H1 (cell line): Measurements from ENCODE around the gene SLC25A24. TPM values are rescaled to one million over a fixed set of nuclear protein-coding genes. Genes with fewer than 3 reads are reported as not detected.

Experiments used
- CTCF ChIA-PET: fragments of 300-600 bp; sonication (Branson Sonifier 250); formaldehyde crosslinking; loops from one replicate; lab custom pipeline; 2021; ENCODE audit not compliant: partially characterized antibody; lab: Charles Lee
- POLR2A ChIA-PET: fragments of 300-600 bp; sonication (Branson Sonifier 250); formaldehyde crosslinking; loops from one replicate; lab custom pipeline; 2021; ENCODE audit warnings: inconsistent platforms; ENCODE audit not compliant: partially characterized antibody; lab: Charles Lee
- DNase-seq, 2 experiments: peaks; one replicate each; pipeline versions ENCODE4 v3.0.0 to v3.0.0-alpha.2; 2010 to 2022; ENCODE audit warnings: low spot score in 2 of 2, low read depth in 1 of 2, mixed read lengths in 1 of 2
- FAIRE-seq: peaks from 2 replicates; lab custom pipeline; 2011; peaks lifted over from hg19 to GRCh38; lab: Jason Lieb, UNC
- H2AFZ ChIP-seq: 2 replicates; pipeline ENCODE4 v1.8.1; 2012; ENCODE audit warnings: low read length, inconsistent platforms
- H2AK5ac ChIP-seq: 2 replicates; pipeline ENCODE4 v1.6.1; 2013; ENCODE audit warnings: low read depth, low read length
- H2BK120ac ChIP-seq: replicated peaks from 2 replicates; pipeline ENCODE3; 2013; ENCODE audit warnings: low read depth, low read length, inconsistent platforms
- H2BK12ac ChIP-seq: 2 replicates; pipeline ENCODE4 v1.6.1; 2013; ENCODE audit warnings: low read depth, low read length
- H2BK15ac ChIP-seq: 2 replicates; pipeline ENCODE4 v1.6.1; 2013; ENCODE audit warnings: low read length
- H2BK20ac ChIP-seq: 2 replicates; pipeline ENCODE4 v1.6.1; 2013; ENCODE audit warnings: low read length
- H2BK5ac ChIP-seq: 2 replicates; pipeline ENCODE4 v1.6.1; 2013; ENCODE audit warnings: low read depth, low read length
- H3K14ac ChIP-seq: 2 replicates; pipeline ENCODE4 v1.6.1; 2013; ENCODE audit warnings: inconsistent platforms; ENCODE audit not compliant: insufficient read length
- H3K18ac ChIP-seq: 2 replicates; pipeline ENCODE4 v1.6.1; 2013; ENCODE audit warnings: low read length; ENCODE audit errors: extremely low read depth
- H3K23ac ChIP-seq: 2 replicates; pipeline ENCODE4 v1.6.1; 2013; ENCODE audit warnings: inconsistent platforms; ENCODE audit not compliant: insufficient read length
- H3K23me2 ChIP-seq: 2 replicates; pipeline ENCODE4 v1.6.1; 2013; ENCODE audit warnings: low read depth, low read length
- H3K27ac ChIP-seq: 2 replicates; pipeline ENCODE4 v1.6.1; 2011; ENCODE audit warnings: low read depth, low read length, inconsistent platforms
- H3K27me3 ChIP-seq, 4 experiments: replicated peaks in 1 of 4; 1 replicate in 1 of 4; 2 replicates in 3 of 4; pipeline versions ENCODE4 v1.6.1 to v1.8.1; 2011 to 2013; ENCODE audit warnings: low read length in 3 of 4, mild to moderate bottlenecking in 3 of 4, inconsistent platforms in 2 of 4, mixed read lengths in 2 of 4, moderate library complexity in 1 of 4; ENCODE audit not compliant: control insufficient read depth in 3 of 4, insufficient read depth in 3 of 4; ENCODE audit errors: extremely low read depth in 1 of 4
- H3K36me3 ChIP-seq, 4 experiments: 2 replicates each; pipeline versions ENCODE4 v1.6.1 to v1.8.1; 2011 to 2013; ENCODE audit warnings: mild to moderate bottlenecking in 4 of 4, low read length in 3 of 4, moderate library complexity in 2 of 4, control low read depth in 1 of 4, inconsistent platforms in 1 of 4; ENCODE audit not compliant: insufficient read depth in 4 of 4, control insufficient read depth in 2 of 4
- H3K4ac ChIP-seq: replicated peaks from 2 replicates; pipeline ENCODE3; 2013; ENCODE audit warnings: low read length, low read depth, mixed read lengths, inconsistent platforms; ENCODE audit not compliant: insufficient read length
- H3K4me1 ChIP-seq, 4 experiments: replicated peaks in 1 of 4; 1 replicate in 1 of 4; 2 replicates in 3 of 4; pipeline versions ENCODE4 v1.6.1 to v1.8.1; 2011 to 2013; ENCODE audit warnings: low read length in 3 of 4, inconsistent platforms in 2 of 4, mixed read lengths in 1 of 4; ENCODE audit not compliant: insufficient read depth in 4 of 4, control insufficient read depth in 3 of 4
- H3K4me2 ChIP-seq, 2 experiments: 2 replicates each; pipeline versions ENCODE4 v1.6.1 to v1.8.1; 2011 to 2013; ENCODE audit warnings: low read depth in 2 of 2, low read length in 2 of 2, control low read depth in 1 of 2, inconsistent platforms in 1 of 2, mild to moderate bottlenecking in 1 of 2; ENCODE audit not compliant: insufficient read depth in 1 of 2
- H3K4me3 ChIP-seq, 4 experiments: fragments of 200-600, 300-600 bp in 1 of 4; sonication (generic), shearing (Covaris generic), sonication (Bioruptor Twin) in 1 of 4; 2 replicates each; pipeline versions ENCODE4 v1.5.1 to v1.8.1; 2011 to 2016; ENCODE audit warnings: low read length in 4 of 4, low read depth in 3 of 4, control low read depth in 2 of 4, inconsistent platforms in 2 of 4, mild to moderate bottlenecking in 2 of 4, mixed read lengths in 1 of 4, moderate library complexity in 1 of 4; ENCODE audit not compliant: insufficient read depth in 2 of 4; ENCODE audit errors: extremely low read depth in 1 of 4
- H3K56ac ChIP-seq: replicated peaks from 2 replicates; pipeline ENCODE3; 2013; ENCODE audit warnings: low read depth, mild to moderate bottlenecking, mixed read lengths, low read length, inconsistent platforms; ENCODE audit not compliant: insufficient read length
- H3K79me1 ChIP-seq: 2 replicates; pipeline ENCODE4 v1.6.1; 2013; ENCODE audit warnings: low read depth, low read length, control low read depth
- H3K79me2 ChIP-seq, 2 experiments: 2 replicates each; pipeline versions ENCODE4 v1.6.1 to v1.8.1; 2012 to 2013; ENCODE audit warnings: low read length in 2 of 2, mild to moderate bottlenecking in 2 of 2, inconsistent platforms in 1 of 2; ENCODE audit not compliant: insufficient read depth in 2 of 2, control insufficient read depth in 1 of 2
- H3K9ac ChIP-seq, 4 experiments: replicated peaks in 1 of 4; 1 replicate in 1 of 4; 2 replicates in 3 of 4; pipeline versions ENCODE4 v1.6.1 to v1.8.1; 2011 to 2013; ENCODE audit warnings: low read depth in 3 of 4, low read length in 3 of 4, control low read depth in 2 of 4, mild to moderate bottlenecking in 2 of 4, moderate library complexity in 2 of 4, inconsistent platforms in 1 of 4; ENCODE audit errors: extremely low read depth in 1 of 4
- H3K9me3 ChIP-seq, 2 experiments: 2 replicates each; pipeline versions ENCODE4 v1.6.1 to v1.8.1; 2012 to 2013; ENCODE audit warnings: mild to moderate bottlenecking in 2 of 2, moderate library complexity in 2 of 2, control low read depth in 1 of 2, inconsistent platforms in 1 of 2, low read depth in 1 of 2, low read length in 1 of 2, mixed read lengths in 1 of 2; ENCODE audit not compliant: insufficient read depth in 2 of 2
- H4K20me1 ChIP-seq, 2 experiments: replicated peaks in 1 of 2; 2 replicates each; pipeline versions ENCODE3 to v1.8.1; 2011 to 2013; ENCODE audit warnings: inconsistent platforms in 2 of 2, low read length in 2 of 2, mild to moderate bottlenecking in 1 of 2; ENCODE audit not compliant: insufficient read depth in 2 of 2, control insufficient read depth in 1 of 2
- H4K5ac ChIP-seq: 2 replicates; pipeline ENCODE4 v1.6.1; 2013; ENCODE audit warnings: low read length, low read depth, mixed read lengths, inconsistent platforms; ENCODE audit not compliant: insufficient read length
- H4K8ac ChIP-seq: 2 replicates; pipeline ENCODE4 v1.8.0; 2013; ENCODE audit warnings: mild to moderate bottlenecking, moderate library complexity, low read length, inconsistent platforms; ENCODE audit not compliant: insufficient read depth; ENCODE audit errors: extremely low read depth
- H4K91ac ChIP-seq: replicated peaks from 2 replicates; pipeline ENCODE3; 2013; ENCODE audit warnings: low read length, mixed read lengths, inconsistent platforms; ENCODE audit not compliant: insufficient read length
- ASH2L ChIP-seq: fragments of 200-600, 300-600 bp; sonication (generic); IDR thresholded peaks from one replicate; pipeline ENCODE4 v1.7.1; 2017; ENCODE audit warnings: low read length
- KDM1A ChIP-seq: fragments of 200-600, 300-600 bp; sonication (generic); IDR thresholded peaks from 2 replicates; pipeline ENCODE4 v1.7.1; 2016; ENCODE audit warnings: mild to moderate bottlenecking, low read length, borderline replicate concordance
- TAF1 ChIP-seq: IDR thresholded peaks from 2 replicates; pipeline ENCODE4 v1.6.1; 2011; ENCODE audit warnings: mild to moderate bottlenecking, low read depth, low read length
- WGBS, 2 experiments: shearing (Covaris generic) in 1 of 2; methylation state at CpG; one replicate each; pipeline versions ENCODE4 v1.1.6 to v1.1.7; 2013 to 2015; ENCODE audit warnings: low lambda C conversion rate in 2 of 2, mixed read lengths in 2 of 2, inconsistent platforms in 1 of 2, low coverage in 1 of 2, missing lambda C conversion rate in 1 of 2; ENCODE audit not compliant: insufficient replicate concordance in 2 of 2, insufficient coverage in 1 of 2, insufficient read length in 1 of 2; ENCODE audit errors: extremely low coverage in 1 of 2, missing lambda C conversion rate in 1 of 2; 5-methylcytosine and 5-hydroxymethylcytosine counted together
- polyA plus RNA-seq, 7 experiments: library from polyadenylated mRNA; depleted of rRNA in 3 of 7; stranded (reverse) in 5 of 7; unstranded in 2 of 7; fragments of >200 nt in 5 of 7; fragments of 200-250 nt in 2 of 7; gene quantifications; 1 replicate in 5 of 7; 2 replicates in 1 of 7; 4 replicates in 1 of 7; pipeline versions ENCODE4 v1.2.1 to v1.2.3, GENCODE V29; 2011 to 2013; ENCODE audit warnings: missing spikeins in 2 of 7, mixed read lengths in 2 of 7
- total RNA-seq: library from RNA; stranded (reverse); fragmentation: NEBNext Ultra II Directional; extraction: Animal tissue kit (Norgen Biotek cat#: 25700); gene quantifications from 2 replicates; pipeline ENCODE4 v1.2.1, GENCODE V29; 2021

SLC25A24 gene
- total and polyA plus RNA-seq, 2 of the 8 experiments (the other 6 are each of a cell fraction or from before 2014, with no cell fraction given), result 13.6 to 40.6 TPM

DNA sequence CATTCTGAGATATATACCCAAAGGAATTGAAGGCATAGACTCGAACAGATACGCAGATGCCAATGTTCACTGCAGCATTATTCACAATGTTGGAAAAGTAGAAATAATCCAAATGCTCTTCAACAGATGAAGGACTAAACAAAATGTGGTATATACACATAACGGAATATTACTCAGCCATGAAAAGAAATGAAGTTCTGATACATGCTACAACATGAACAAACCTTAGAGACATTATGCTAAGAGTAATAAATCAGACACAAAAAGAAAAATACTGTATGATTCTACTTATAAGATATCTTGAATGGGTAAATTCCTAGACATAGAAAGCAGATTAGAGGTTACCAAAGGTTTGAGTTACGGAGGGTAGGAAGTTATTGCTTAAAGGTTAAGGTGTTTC is 57.9 kb downstream of the SLC25A24 start:
- ChIA-PET POLR2A (no interaction called here), CTCF (interaction anchor here (0.8 kb wide), 1 partner anchor 26 kb away, joined by 4 read pairs; no protein-coding TSS in a partner anchor)
- H3K79me2 ChIP-seq, result no peaks in the 10 kb centered on the region
- H3K56ac ChIP-seq, result no peak overlapping the region
- H2BK120ac ChIP-seq, result no peak overlapping the region
- H2BK12ac ChIP-seq, result no peak overlapping the region
- H3K27ac ChIP-seq, result no peak overlapping the region
- H3K36me3 ChIP-seq, result peaks cover 0 to 20% (median 9%) of the 10 kb centered on the region in 4 experiments; a peak in 4 of 8 replicates
- H3K4me1 ChIP-seq, result no peaks in the 10 kb centered on the region
- no peak for DNase-seq
- no peaks in the 10 kb centered on the region for H3K9me3 ChIP-seq
- H4K20me1 ChIP-seq, result peaks cover 0 to 1% of the 10 kb centered on the region in 2 experiments
- no peak overlapping the region for H2BK20ac ChIP-seq
- 93% methylated on average over 4 of the region's 4 CpGs; no CpG with 5 or more reads in 1 of the 2 experiments for WGBS, 2 experiments
- no peaks in the 10 kb centered on the region for H3K23me2 ChIP-seq
- no peak overlapping the region for H4K91ac ChIP-seq
- no peak overlapping the region for H4K5ac ChIP-seq
- no peak overlapping the region for H3K9ac ChIP-seq
- FAIRE-seq, result no peak
- H3K23ac ChIP-seq, result no peak overlapping the region
- no peak overlapping the region for H2AFZ ChIP-seq
- H3K4me3 ChIP-seq, result no peak overlapping the region
- H3K4ac ChIP-seq, result no peak overlapping the region
- no peaks in the 10 kb centered on the region for H3K79me1 ChIP-seq
- H3K4me2 ChIP-seq, result no peak overlapping the region
- no peak overlapping the region for H2BK5ac ChIP-seq
- no peak overlapping the region for H2BK15ac ChIP-seq
- no peak overlapping the region for H3K14ac ChIP-seq
- no peak overlapping the region for H2AK5ac ChIP-seq
- H3K18ac ChIP-seq, result no peak overlapping the region
- no peak overlapping the region for H4K8ac ChIP-seq
- no peaks in the 10 kb centered on the region for H3K27me3 ChIP-seq
- TF ChIP-seq KDM1A, result no peak
- TF ChIP-seq TAF1, result no peak
- no peak for TF ChIP-seq ASH2L
